HG03066 (cell line): Measurements from ENCODE around the gene FRG2B.
"Not testable (repeated sequence)": the region's sequence is repeated elsewhere in the genome, so short reads cannot be mapped to it uniquely, and the experiment has no call there.

Experiments used
- ATAC-seq: cut with Tn5 transposase; IDR thresholded peaks from one replicate; pipeline ENCODE4 v1.9.1; 2021; ENCODE audit warnings: low read depth; ENCODE audit not compliant: unreplicated experiment

Gene FRG2B

GRCh38 chr10:133600657-133601056 is 25.9 kb downstream of the FRG2B start:
- ATAC-seq, result no peak

GRCh38 chr10:133599869-133600268 is 26.7 kb downstream of the FRG2B start:
- ATAC-seq, result not testable (repeated sequence)

GRCh38 chr10:133592716-133593115 is 33.9 kb downstream of the FRG2B start:
- no peak for ATAC-seq

GRCh38 chr10:133590970-133591359 is 35.6 kb downstream of the FRG2B start:
- no peak for ATAC-seq

- ATAC-seq, result no peak
Observed at GRCh38 chr10:133590226-133590969, 36.2 kb downstream of the FRG2B start.

- not testable (repeated sequence) for ATAC-seq
Observed at GRCh38 chr10:133577037-133577436, 49.6 kb downstream of the FRG2B start.
